ENCODE results near the gene TMOD2.

Gene TMOD2

DNA sequence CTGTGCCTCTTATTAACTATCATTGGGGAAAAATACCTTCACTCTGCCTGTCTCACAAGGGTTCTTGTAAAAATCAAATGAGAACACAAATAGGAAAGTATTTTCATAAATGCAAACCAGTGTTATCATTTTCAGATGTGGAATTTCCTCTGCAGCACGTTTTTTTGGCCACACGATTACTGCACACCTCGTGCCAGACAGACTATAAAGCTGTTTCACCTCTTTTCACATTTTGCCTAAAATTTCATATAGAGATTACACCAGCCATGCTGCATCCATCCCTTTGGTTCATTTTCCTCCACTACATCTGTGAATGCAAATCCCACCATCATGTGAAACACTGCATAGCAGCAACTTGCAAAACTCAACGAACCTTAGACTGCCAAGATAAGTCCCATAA lies 1.2 kb upstream of the TMOD2 start:
- no peak overlapping the region for H3K27ac ChIP-seq (ENCODE audit: poor library complexity, severe bottlenecking)
- H3K4me1 ChIP-seq (ENCODE audit: insufficient read depth, poor library complexity, severe bottlenecking): no peaks in the 10 kb centered on the region
- no peaks in the 10 kb centered on the region for H3K9me3 ChIP-seq (ENCODE audit: severe bottlenecking)
- TF ChIP-seq, protein P1, sequence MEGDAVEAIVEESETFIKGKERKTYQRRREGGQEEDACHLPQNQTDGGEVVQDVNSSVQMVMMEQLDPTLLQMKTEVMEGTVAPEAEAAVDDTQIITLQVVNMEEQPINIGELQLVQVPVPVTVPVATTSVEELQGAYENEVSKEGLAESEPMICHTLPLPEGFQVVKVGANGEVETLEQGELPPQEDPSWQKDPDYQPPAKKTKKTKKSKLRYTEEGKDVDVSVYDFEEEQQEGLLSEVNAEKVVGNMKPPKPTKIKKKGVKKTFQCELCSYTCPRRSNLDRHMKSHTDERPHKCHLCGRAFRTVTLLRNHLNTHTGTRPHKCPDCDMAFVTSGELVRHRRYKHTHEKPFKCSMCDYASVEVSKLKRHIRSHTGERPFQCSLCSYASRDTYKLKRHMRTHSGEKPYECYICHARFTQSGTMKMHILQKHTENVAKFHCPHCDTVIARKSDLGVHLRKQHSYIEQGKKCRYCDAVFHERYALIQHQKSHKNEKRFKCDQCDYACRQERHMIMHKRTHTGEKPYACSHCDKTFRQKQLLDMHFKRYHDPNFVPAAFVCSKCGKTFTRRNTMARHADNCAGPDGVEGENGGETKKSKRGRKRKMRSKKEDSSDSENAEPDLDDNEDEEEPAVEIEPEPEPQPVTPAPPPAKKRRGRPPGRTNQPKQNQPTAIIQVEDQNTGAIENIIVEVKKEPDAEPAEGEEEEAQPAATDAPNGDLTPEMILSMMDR (IDR thresholded peaks at IDR 0.05; ENCODE audit: poor library complexity, severe bottlenecking): no peak
- peaks cover 12% of the 10 kb centered on the region for H3K27me3 ChIP-seq (ENCODE audit: insufficient read depth, poor library complexity, severe bottlenecking)
- no peaks in the 10 kb centered on the region for H3K36me3 ChIP-seq (ENCODE audit: low read depth)
- H3K4me3 ChIP-seq (ENCODE audit: severe bottlenecking): no peak overlapping the region
- no peak for ATAC-seq (ENCODE audit: low read depth)
- no peak for DNase-seq (ENCODE audit: low spot score)

GRCh38 chr15:51751697-51752683 lies 593 bp downstream of the TMOD2 start:
- DNase-seq (ENCODE audit: low spot score) (no peak), ATAC-seq (ENCODE audit: low read depth) (peak; percentile 71)
- Histone ChIP-seq H3K4me1 (ENCODE audit: insufficient read depth, poor library complexity, severe bottlenecking) (no peaks in the 10 kb centered on the region), H3K9me3 (ENCODE audit: severe bottlenecking) (no peaks in the 10 kb centered on the region), H3K4me3 (ENCODE audit: severe bottlenecking) (peak overlapping the region; percentile 94), H3K27me3 (ENCODE audit: insufficient read depth, poor library complexity, severe bottlenecking) (peaks cover 9% of the 10 kb centered on the region), H3K36me3 (ENCODE audit: low read depth) (no peaks in the 10 kb centered on the region), H3K27ac (ENCODE audit: poor library complexity, severe bottlenecking) (no peak overlapping the region)
- TF ChIP-seq, protein P1 (IDR thresholded peaks at IDR 0.05; ENCODE audit: poor library complexity, severe bottlenecking): no peak

- no peak overlapping the region for H3K4me3 ChIP-seq (ENCODE audit: severe bottlenecking)
- H3K9me3 ChIP-seq (ENCODE audit: severe bottlenecking): no peaks in the 10 kb centered on the region
- ATAC-seq (ENCODE audit: low read depth): no peak
- H3K36me3 ChIP-seq (ENCODE audit: low read depth): no peaks in the 10 kb centered on the region
- peaks cover 9% of the 10 kb centered on the region for H3K27me3 ChIP-seq (ENCODE audit: insufficient read depth, poor library complexity, severe bottlenecking)
- no peak overlapping the region for H3K27ac ChIP-seq (ENCODE audit: poor library complexity, severe bottlenecking)
- TF ChIP-seq, protein P1 (IDR thresholded peaks at IDR 0.05; ENCODE audit: poor library complexity, severe bottlenecking): no peak
- no peak for DNase-seq (ENCODE audit: low spot score)
- H3K4me1 ChIP-seq (ENCODE audit: insufficient read depth, poor library complexity, severe bottlenecking): no peaks in the 10 kb centered on the region
These were observed 1.5 kb downstream of the TMOD2 start for GRCh38 chr15:51752888-51753287.

GRCh38 chr15:51754267-51754666 lies 2.9 kb downstream of the TMOD2 start:
- ATAC-seq (ENCODE audit: low read depth) (no peak), DNase-seq (ENCODE audit: low spot score) (no peak)
- Histone ChIP-seq H3K27me3 (ENCODE audit: insufficient read depth, poor library complexity, severe bottlenecking) (peaks cover 9% of the 10 kb centered on the region), H3K27ac (ENCODE audit: poor library complexity, severe bottlenecking) (no peak overlapping the region), H3K4me1 (ENCODE audit: insufficient read depth, poor library complexity, severe bottlenecking) (no peaks in the 10 kb centered on the region), H3K36me3 (ENCODE audit: low read depth) (no peaks in the 10 kb centered on the region), H3K4me3 (ENCODE audit: severe bottlenecking) (no peak overlapping the region), H3K9me3 (ENCODE audit: severe bottlenecking) (no peaks in the 10 kb centered on the region)
- TF ChIP-seq, protein P1 (IDR thresholded peaks at IDR 0.05; ENCODE audit: poor library complexity, severe bottlenecking): no peak

- DNase-seq (ENCODE audit: low spot score) (no peak), ATAC-seq (ENCODE audit: low read depth) (no peak)
- Histone ChIP-seq H3K27me3 (ENCODE audit: insufficient read depth, poor library complexity, severe bottlenecking) (peaks cover 3% of the 10 kb centered on the region), H3K4me3 (ENCODE audit: severe bottlenecking) (no peak overlapping the region), H3K4me1 (ENCODE audit: insufficient read depth, poor library complexity, severe bottlenecking) (no peaks in the 10 kb centered on the region), H3K27ac (ENCODE audit: poor library complexity, severe bottlenecking) (no peak overlapping the region), H3K9me3 (ENCODE audit: severe bottlenecking) (no peaks in the 10 kb centered on the region), H3K36me3 (ENCODE audit: low read depth) (no peaks in the 10 kb centered on the region)
- TF ChIP-seq, protein P1 (IDR thresholded peaks at IDR 0.05; ENCODE audit: poor library complexity, severe bottlenecking): no peak
These were observed 4.4 kb downstream of the TMOD2 start for GRCh38 chr15:51755790-51756189.
